SIG-M5 (cell line): ENCODE data around the gene KCNJ12.
"Not testable (repeated sequence)": the region's sequence is repeated elsewhere in the genome, so short reads cannot be mapped to it uniquely, and the experiment has no call there.

ENCODE experiments used
- DNase-seq: peaks from one replicate; lab custom pipeline; 2025; lab: John Stamatoyannopoulos, UW

Gene KCNJ12

GRCh38 chr17:21387616-21388015 lies 11.5 kb downstream of the KCNJ12 start:
- no peak for DNase-seq

- no peak for DNase-seq
Measured at GRCh38 chr17:21388066-21388465, 11.9 kb downstream of the KCNJ12 start.

GRCh38 chr17:21388944-21389343 lies 12.8 kb downstream of the KCNJ12 start:
- no peak for DNase-seq

- no peak for DNase-seq
Measured at GRCh38 chr17:21389394-21389793, 13.2 kb downstream of the KCNJ12 start.

GRCh38 chr17:21390294-21390693 lies 14.1 kb downstream of the KCNJ12 start:
- DNase-seq: no peak

GRCh38 chr17:21392266-21392665 lies 16.1 kb downstream of the KCNJ12 start:
- DNase-seq: no peak

GRCh38 chr17:21394265-21394664 lies 18.1 kb downstream of the KCNJ12 start:
- no peak for DNase-seq

GRCh38 chr17:21395764-21396163 lies 19.6 kb downstream of the KCNJ12 start:
- no peak for DNase-seq

GRCh38 chr17:21396237-21396636 lies 20.1 kb downstream of the KCNJ12 start:
- no peak for DNase-seq

GRCh38 chr17:21397341-21398190 lies 21.4 kb downstream of the KCNJ12 start:
- DNase-seq: no peak

- no peak for DNase-seq
Measured at GRCh38 chr17:21399474-21400186, 23.5 kb downstream of the KCNJ12 start.

GRCh38 chr17:21400187-21400569 lies 24.0 kb downstream of the KCNJ12 start:
- not testable (repeated sequence) for DNase-seq

- no peak for DNase-seq
Measured at GRCh38 chr17:21400816-21401593, 24.8 kb downstream of the KCNJ12 start.

GRCh38 chr17:21402166-21402571 lies 26.0 kb downstream of the KCNJ12 start:
- DNase-seq: not testable (repeated sequence)

GRCh38 chr17:21402926-21403325 lies 26.8 kb downstream of the KCNJ12 start:
- DNase-seq: not testable (repeated sequence)

- not testable (repeated sequence) for DNase-seq
Measured at GRCh38 chr17:21404106-21404505, 27.9 kb downstream of the KCNJ12 start.

GRCh38 chr17:21404539-21404938 lies 28.4 kb downstream of the KCNJ12 start:
- DNase-seq: not testable (repeated sequence)

GRCh38 chr17:21404956-21405731 lies 29.0 kb downstream of the KCNJ12 start:
- not testable (repeated sequence) for DNase-seq

GRCh38 chr17:21405904-21406400 lies 29.8 kb downstream of the KCNJ12 start:
- DNase-seq: not testable (repeated sequence)

- DNase-seq: not testable (repeated sequence)
Measured at GRCh38 chr17:21406616-21407404, 30.7 kb downstream of the KCNJ12 start.

GRCh38 chr17:21407752-21408151 lies 31.6 kb downstream of the KCNJ12 start:
- not testable (repeated sequence) for DNase-seq
